Measurements from ENCODE around the gene ASPN.
A peak's percentile ranks its signal among the peaks of the same experiment; 100 is the strongest.
"Not testable (repeated sequence)": the region's sequence is repeated elsewhere in the genome, so short reads cannot be mapped to it uniquely, and the experiment has no call there.

The ASPN gene

DNA sequence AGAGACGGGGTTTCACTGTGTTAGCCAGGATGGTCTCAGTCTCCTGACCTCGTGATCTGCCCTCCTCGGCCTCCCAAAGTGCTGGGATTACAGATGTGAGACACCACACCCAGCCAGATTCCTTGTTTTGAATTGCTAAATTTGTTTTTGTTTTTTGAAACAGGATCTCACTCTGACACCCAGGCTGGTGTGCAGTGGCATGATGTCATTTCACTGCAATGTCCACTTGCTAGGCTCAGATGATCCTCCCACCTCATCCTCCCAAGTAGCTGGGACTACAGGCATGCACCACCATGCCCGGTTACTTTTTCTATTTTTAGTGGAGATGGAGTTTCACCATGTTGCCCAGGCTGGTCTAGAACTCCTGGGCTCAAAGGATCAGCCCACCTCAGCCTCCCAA, 71.1 kb downstream of the ASPN start:
- DNase-seq (ENCODE audit: low spot score) = not testable (repeated sequence)

DNA sequence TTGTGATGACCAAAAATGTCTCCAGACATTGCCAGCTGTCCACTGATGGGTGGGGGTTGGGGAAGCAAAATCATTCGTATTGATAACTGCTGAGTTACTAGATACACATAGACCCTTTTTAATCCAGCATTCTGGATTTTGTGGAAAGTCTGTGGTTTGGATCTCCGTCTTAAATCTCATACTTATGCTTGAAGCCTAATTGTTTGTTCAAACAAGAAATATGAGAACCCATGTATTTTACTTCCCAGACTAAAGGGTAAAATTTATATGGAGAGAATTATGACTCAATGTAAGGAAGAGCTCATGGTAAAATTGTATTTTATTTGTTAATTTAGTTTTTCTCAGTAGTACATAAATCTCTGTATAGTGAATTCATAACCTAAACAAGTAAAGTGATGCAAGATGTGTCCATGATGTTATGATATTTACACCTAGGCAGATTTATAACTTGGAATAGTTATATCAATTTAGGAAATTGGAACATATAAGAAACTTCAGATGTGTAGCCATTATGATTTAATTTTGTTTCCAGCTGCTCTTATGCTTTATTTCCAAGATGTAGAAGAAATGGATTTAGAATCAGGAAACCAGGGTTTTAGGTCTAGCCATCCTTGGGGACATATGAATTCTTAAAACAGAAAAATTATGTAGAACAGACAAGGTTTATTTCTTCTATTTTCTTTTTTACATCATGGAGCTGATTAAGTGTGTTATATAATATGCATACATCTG, 73.4 kb downstream of the ASPN start:
- no peak for DNase-seq (ENCODE audit: low spot score)

DNA sequence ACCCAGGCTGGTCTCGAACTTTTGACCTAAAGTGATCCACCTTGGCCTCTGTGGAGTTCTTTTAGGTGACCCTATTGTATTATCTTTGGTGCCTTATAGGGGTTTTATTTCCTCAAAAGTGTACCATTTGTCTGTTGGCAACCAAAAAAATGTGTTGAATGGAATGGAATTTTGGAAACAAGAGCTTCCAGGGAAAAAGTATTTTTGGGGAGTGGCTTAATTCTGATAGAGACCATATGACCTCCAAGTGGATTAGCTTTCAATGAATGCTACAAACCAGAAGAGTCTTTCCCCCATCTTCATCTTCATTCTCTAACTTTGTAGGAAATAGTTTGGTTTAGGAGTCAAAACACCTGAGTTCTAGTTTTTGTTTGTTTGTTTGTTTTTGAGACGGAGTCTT, 74.5 kb downstream of the ASPN start:
- no peak for DNase-seq (ENCODE audit: low spot score)

DNA sequence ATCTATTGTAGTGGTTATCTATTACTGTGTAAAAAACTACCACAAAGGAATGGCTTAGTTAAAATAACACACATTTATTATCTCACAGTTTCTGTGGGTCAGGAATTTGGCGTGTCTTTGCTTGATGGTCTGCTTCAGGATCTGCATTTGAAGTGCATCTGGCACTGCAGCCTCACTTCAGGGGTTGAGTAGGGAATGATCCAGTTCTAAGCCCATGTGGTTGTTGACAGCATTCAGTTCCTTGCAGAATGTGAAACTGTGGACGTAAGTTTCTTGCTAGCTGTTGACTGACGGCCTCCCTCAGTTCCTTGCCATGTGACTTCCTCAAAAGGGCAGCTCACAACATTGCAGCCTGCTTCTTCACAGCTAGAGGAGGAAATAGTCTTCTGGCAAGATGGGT, 75.8 kb downstream of the ASPN start:
- DNase-seq (ENCODE audit: low spot score) = peak; percentile 35

All from activated CD4-positive, alpha-beta T cell treated with anti-CD3 and anti-CD28 coated beads, Interleukin-2, Interleukin-4, amounts not matched to agents 100 ng/mL and 50 ng/mL, durations not matched to agents 16 hours and 8 hours (primary cell).